ENCODE measurements around the gene ZNF385C. TPM values are rescaled to one million over a fixed set of nuclear protein-coding genes. Genes with fewer than 3 reads are reported as not detected.

The ZNF385C gene
- total RNA-seq, 1 experiment from 2014 or later = 3.7 TPM

GRCh38 chr17:42125565-42125964, 27.3 kb upstream of the ZNF385C start:
- ATAC-seq (no peak), DNase-seq (ENCODE audit: low spot score) (no peak)
- Mint-ChIP-seq H3K4me1 (peaks cover 20% of the 10 kb centered on the region), H3K4me3 (no peak overlapping the region), H3K9me3 (no peaks in the 10 kb centered on the region), H3K27ac (no peak overlapping the region), H3K36me3 (peaks cover 44% of the 10 kb centered on the region), H3K27me3 (ENCODE audit: low read depth) (no peaks in the 10 kb centered on the region)
- ChIA-PET CTCF (no interaction called here), POLR2A (no interaction called here)
- TF ChIP-seq ZNF317 (CRISPR knock-in tag; IDR thresholded peaks at IDR 0.05; ENCODE audit: borderline replicate concordance, low read depth) = no peak
- TF ChIP-seq ESRRA (CRISPR knock-in tag; IDR thresholded peaks at IDR 0.05; ENCODE audit: borderline replicate concordance) = no peak
- TF ChIP-seq ZNF512 (CRISPR knock-in tag; IDR thresholded peaks at IDR 0.05; ENCODE audit: borderline replicate concordance) = no peak
- no peak for TF ChIP-seq OVOL2 (CRISPR knock-in tag; IDR thresholded peaks at IDR 0.05; ENCODE audit: borderline replicate concordance)
- no peak for TF ChIP-seq IRF2 (CRISPR knock-in tag; IDR thresholded peaks at IDR 0.05; ENCODE audit: borderline replicate concordance, low read depth)
- TF ChIP-seq CBFB (CRISPR knock-in tag; IDR thresholded peaks at IDR 0.05; ENCODE audit: low read depth) = no peak
- TF ChIP-seq MLX (CRISPR knock-in tag; IDR thresholded peaks at IDR 0.05) = no peak
- TF ChIP-seq AR (CRISPR knock-in tag; IDR thresholded peaks at IDR 0.05) = no peak
- TF ChIP-seq USF1 (CRISPR knock-in tag; IDR thresholded peaks at IDR 0.05) = no peak
- TF ChIP-seq NFATC4 (CRISPR knock-in tag; IDR thresholded peaks at IDR 0.05) = no peak
- TF ChIP-seq NR3C1 (CRISPR knock-in tag; conservative IDR thresholded peaks at IDR 0.05; ENCODE audit: low read depth) = no peak
- TF ChIP-seq ZNF425 (CRISPR knock-in tag; conservative IDR thresholded peaks at IDR 0.05) = no peak
- TF ChIP-seq RELA (CRISPR knock-in tag; IDR thresholded peaks at IDR 0.05; ENCODE audit: borderline replicate concordance) = no peak
- TF ChIP-seq FOXJ3 (CRISPR knock-in tag; IDR thresholded peaks at IDR 0.05; ENCODE audit: borderline replicate concordance) = no peak
- TF ChIP-seq USF2 (CRISPR knock-in tag; IDR thresholded peaks at IDR 0.05) = no peak

GRCh38 chr17:42124256-42124655, 26.0 kb upstream of the ZNF385C start:
- no peak for TF ChIP-seq GTF2I (CRISPR knock-in tag; conservative IDR thresholded peaks at IDR 0.05)
- no peak for TF ChIP-seq ATF3 (CRISPR knock-in tag; conservative IDR thresholded peaks at IDR 0.05)
- no peak for TF ChIP-seq NFE2L1 (CRISPR knock-in tag; IDR thresholded peaks at IDR 0.05)
- no peak for TF ChIP-seq SP1 (CRISPR knock-in tag; conservative IDR thresholded peaks at IDR 0.05)
- peaks cover 37% of the 10 kb centered on the region for H3K36me3 Mint-ChIP-seq

More at GRCh38 chr17:42124256-42124655, 26.0 kb upstream of the ZNF385C start:
- H3K4me1 Mint-ChIP-seq = peaks cover 28% of the 10 kb centered on the region
- no peak overlapping the region for H3K4me3 Mint-ChIP-seq
- POLR2A ChIA-PET = interaction anchor here (0.6 kb wide), 3 partner anchors 34 to 624 kb away, joined by 3 to 6 read pairs (median 3); no protein-coding TSS in a partner anchor
- no peak overlapping the region for H3K27ac Mint-ChIP-seq
- no peaks in the 10 kb centered on the region for H3K27me3 Mint-ChIP-seq (ENCODE audit: low read depth)
- CTCF ChIA-PET = interaction anchor here (0.5 to 2.3 kb wide), 9 partner anchors 10 to 443 kb away, joined by 3 to 8 read pairs (median 3); partner anchors contain the start of gene DHX58
- DNase-seq (ENCODE audit: low spot score) (no peak), ATAC-seq (no peak)
- H3K9me3 Mint-ChIP-seq = no peaks in the 10 kb centered on the region
